Stomach smooth muscle (tissue), 2 donors: ENCODE data around the gene LRRC14B.

Source experiments
- H3K27ac ChIP-seq: one replicate; pipeline ENCODE4 v1.7.0; 2013; ENCODE audit warnings: mild to moderate bottlenecking, low read length, inconsistent platforms
- H3K27me3 ChIP-seq, 2 donors: one replicate each; pipeline ENCODE4 v1.7.0; 2013; ENCODE audit warnings: low read length in 2 of 2; ENCODE audit not compliant: insufficient read depth in 2 of 2, control insufficient read depth in 1 of 2
- H3K36me3 ChIP-seq, 2 donors: one replicate each; pipeline ENCODE4 v1.7.0; 2013; ENCODE audit warnings: low read length in 2 of 2; ENCODE audit not compliant: control insufficient read depth in 2 of 2, insufficient read depth in 2 of 2
- H3K4me1 ChIP-seq: one replicate; pipeline ENCODE4 v1.7.0; 2013; ENCODE audit warnings: low read length; ENCODE audit not compliant: control insufficient read depth, insufficient read depth
- H3K4me3 ChIP-seq, 2 donors: one replicate each; pipeline ENCODE4 v1.7.0; 2013; ENCODE audit warnings: low read length in 2 of 2
- H3K9ac ChIP-seq, 2 donors: one replicate each; pipeline ENCODE4 v1.7.0; 2013; ENCODE audit warnings: low read length in 2 of 2, mild to moderate bottlenecking in 1 of 2
- H3K9me3 ChIP-seq, 2 donors: one replicate each; pipeline ENCODE4 v1.7.0; 2013; ENCODE audit warnings: low read length in 2 of 2; ENCODE audit not compliant: control insufficient read depth in 2 of 2
- donor health status: healthy.
- donor health status: Pancreatic carcinoma.

Gene LRRC14B

GRCh38 chr5:153256-153655 lies 38.0 kb upstream of the LRRC14B start:
- no peaks in the 10 kb centered on the region for H3K36me3 ChIP-seq
- no peak overlapping the region for H3K9ac ChIP-seq
- H3K27me3 ChIP-seq = no peaks in the 10 kb centered on the region
- H3K9me3 ChIP-seq = no peaks in the 10 kb centered on the region
- no peak overlapping the region for H3K4me3 ChIP-seq
- H3K27ac ChIP-seq = no peak overlapping the region
- H3K4me1 ChIP-seq = no peaks in the 10 kb centered on the region

- Histone ChIP-seq H3K36me3 (no peaks in the 10 kb centered on the region), H3K27ac (no peak overlapping the region)
Measured at GRCh38 chr5:154236-154635, 37.1 kb upstream of the LRRC14B start.

GRCh38 chr5:154826-155225 lies 36.5 kb upstream of the LRRC14B start:
- H3K36me3 ChIP-seq = no peaks in the 10 kb centered on the region
- peaks cover 0 to 2% of the 10 kb centered on the region in 2 donors for H3K27me3 ChIP-seq

More at GRCh38 chr5:154236-154635, 37.1 kb upstream of the LRRC14B start:
- H3K27me3 ChIP-seq = no peaks in the 10 kb centered on the region
- H3K4me3 ChIP-seq = no peak overlapping the region
- no peaks in the 10 kb centered on the region for H3K4me1 ChIP-seq
- no peak overlapping the region for H3K9ac ChIP-seq
- H3K9me3 ChIP-seq = no peaks in the 10 kb centered on the region

GRCh38 chr5:155651-156410 lies 35.5 kb upstream of the LRRC14B start:
- H3K27ac ChIP-seq = no peak overlapping the region
- H3K4me3 ChIP-seq = no peak overlapping the region
- H3K36me3 ChIP-seq = no peaks in the 10 kb centered on the region
- H3K27me3 ChIP-seq = peaks cover 0 to 2% of the 10 kb centered on the region in 2 donors
- no peaks in the 10 kb centered on the region for H3K4me1 ChIP-seq
- H3K9ac ChIP-seq = no peak overlapping the region
- H3K9me3 ChIP-seq = no peaks in the 10 kb centered on the region

More at GRCh38 chr5:154826-155225, 36.5 kb upstream of the LRRC14B start:
- no peak overlapping the region for H3K27ac ChIP-seq
- no peak overlapping the region for H3K9ac ChIP-seq
- no peaks in the 10 kb centered on the region for H3K4me1 ChIP-seq
- no peaks in the 10 kb centered on the region for H3K9me3 ChIP-seq
- no peak overlapping the region for H3K4me3 ChIP-seq

- Histone ChIP-seq H3K36me3 (no peaks in the 10 kb centered on the region), H3K9ac (no peak overlapping the region), H3K9me3 (no peaks in the 10 kb centered on the region), H3K4me3 (no peak overlapping the region), H3K4me1 (no peaks in the 10 kb centered on the region), H3K27me3 (peaks cover 0 to 2% of the 10 kb centered on the region in 2 donors), H3K27ac (no peak overlapping the region)
Measured at GRCh38 chr5:156411-157072, 34.8 kb upstream of the LRRC14B start.

GRCh38 chr5:157126-157715 lies 34.1 kb upstream of the LRRC14B start:
- H3K27ac ChIP-seq = no peak overlapping the region
- H3K4me3 ChIP-seq = no peak overlapping the region
- H3K4me1 ChIP-seq = no peaks in the 10 kb centered on the region
- H3K36me3 ChIP-seq = no peaks in the 10 kb centered on the region
- no peak overlapping the region for H3K9ac ChIP-seq
- H3K9me3 ChIP-seq = no peaks in the 10 kb centered on the region
- peaks cover 0 to 2% of the 10 kb centered on the region in 2 donors for H3K27me3 ChIP-seq

GRCh38 chr5:157801-158200 lies 33.5 kb upstream of the LRRC14B start:
- Histone ChIP-seq H3K36me3 (no peaks in the 10 kb centered on the region), H3K27ac (no peak overlapping the region), H3K4me3 (no peak overlapping the region), H3K9ac (no peak overlapping the region), H3K27me3 (peaks cover 0 to 2% of the 10 kb centered on the region in 2 donors), H3K9me3 (no peaks in the 10 kb centered on the region), H3K4me1 (no peaks in the 10 kb centered on the region)

- Histone ChIP-seq H3K27me3 (peaks cover 0 to 2% of the 10 kb centered on the region in 2 donors), H3K36me3 (no peaks in the 10 kb centered on the region), H3K9ac (no peak overlapping the region), H3K4me1 (no peaks in the 10 kb centered on the region), H3K27ac (no peak overlapping the region), H3K4me3 (no peak overlapping the region), H3K9me3 (no peaks in the 10 kb centered on the region)
Measured at GRCh38 chr5:158807-159447, 32.4 kb upstream of the LRRC14B start.

- H3K27ac ChIP-seq = no peak overlapping the region
- no peaks in the 10 kb centered on the region for H3K9me3 ChIP-seq
- peaks cover 0 to 2% of the 10 kb centered on the region in 2 donors for H3K27me3 ChIP-seq
- no peaks in the 10 kb centered on the region for H3K4me1 ChIP-seq
- no peak overlapping the region for H3K4me3 ChIP-seq
- H3K9ac ChIP-seq = no peak overlapping the region
- H3K36me3 ChIP-seq = no peaks in the 10 kb centered on the region
Measured at GRCh38 chr5:159448-160172, 31.7 kb upstream of the LRRC14B start.

- H3K9ac ChIP-seq = no peak overlapping the region
- no peak overlapping the region for H3K4me3 ChIP-seq
- H3K27ac ChIP-seq = no peak overlapping the region
- no peaks in the 10 kb centered on the region for H3K36me3 ChIP-seq
- H3K9me3 ChIP-seq = no peaks in the 10 kb centered on the region
- H3K4me1 ChIP-seq = no peaks in the 10 kb centered on the region
- H3K27me3 ChIP-seq = peaks cover 0 to 2% of the 10 kb centered on the region in 2 donors
Measured at GRCh38 chr5:160173-160510, 31.2 kb upstream of the LRRC14B start.
